Measurements from ENCODE around the gene C1QTNF5.

DNA sequence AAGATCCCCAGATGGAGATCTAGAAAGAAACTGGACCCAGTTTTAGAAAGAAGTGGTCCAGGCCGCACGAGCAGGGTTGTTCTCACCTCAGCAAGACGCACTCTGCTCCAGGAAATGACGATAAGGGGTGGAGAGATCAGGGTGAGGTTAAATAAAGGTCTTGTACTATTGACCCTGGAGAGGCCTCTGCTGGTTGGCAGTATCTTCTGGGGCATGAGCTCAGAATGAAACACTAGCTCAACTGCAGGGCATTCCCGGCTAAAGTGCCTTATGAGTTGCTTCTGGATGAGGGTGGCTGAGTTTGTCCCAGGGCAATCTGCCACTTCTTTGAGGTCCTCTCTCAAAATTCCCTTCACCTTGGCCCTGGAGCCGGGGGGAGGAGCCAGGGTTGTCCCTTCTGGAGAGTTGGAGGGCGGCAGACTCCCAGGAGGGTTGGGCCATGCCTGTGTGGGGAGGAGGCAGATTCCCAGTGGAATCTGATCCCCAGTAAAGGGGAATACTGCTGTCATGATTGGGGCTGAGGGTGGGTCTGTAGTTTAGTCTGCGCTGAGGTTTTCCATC is 29.9 kb upstream of the C1QTNF5 start:
- TF ChIP-seq CTCF (IDR thresholded peaks at IDR 0.05; ENCODE audit: low read depth, low read length) (no peak), POLR2A (IDR thresholded peaks at IDR 0.05; ENCODE audit: extremely low read depth, insufficient read length) (no peak), MYC (IDR thresholded peaks at IDR 0.05; ENCODE audit: low read depth, low read length) (no peak), MAX (IDR thresholded peaks at IDR 0.05; ENCODE audit: low read depth, low read length) (no peak)
